HG03571 (cell line): ENCODE measurements around the gene ATG2B.

Source experiments
- ATAC-seq: cut with Tn5 transposase; IDR thresholded peaks from one replicate; pipeline ENCODE4 v1.9.1; 2021; ENCODE audit not compliant: unreplicated experiment

Gene ATG2B

GRCh38 chr14:96274122-96274521 lies 89.0 kb downstream of the ATG2B start:
- no peak for ATAC-seq

- no peak for ATAC-seq
Measured at GRCh38 chr14:96273629-96274028, 89.5 kb downstream of the ATG2B start.

GRCh38 chr14:96272777-96273473 lies 90.2 kb downstream of the ATG2B start:
- no peak for ATAC-seq

- ATAC-seq: no peak
Measured at GRCh38 chr14:96271421-96271762, 91.7 kb downstream of the ATG2B start.

GRCh38 chr14:96270565-96271420 lies 92.3 kb downstream of the ATG2B start:
- no peak for ATAC-seq

- no peak for ATAC-seq
Measured at GRCh38 chr14:96269359-96269710, 93.8 kb downstream of the ATG2B start.

- no peak for ATAC-seq
Measured at GRCh38 chr14:96268431-96269358, 94.4 kb downstream of the ATG2B start.

GRCh38 chr14:96267916-96268315 lies 95.2 kb downstream of the ATG2B start:
- ATAC-seq: no peak

- ATAC-seq: no peak
Measured at GRCh38 chr14:96267336-96267735, 95.8 kb downstream of the ATG2B start.

- no peak for ATAC-seq
Measured at GRCh38 chr14:96265383-96266095, 97.6 kb downstream of the ATG2B start.

- ATAC-seq: no peak
Measured at GRCh38 chr14:96264853-96265252, 98.3 kb downstream of the ATG2B start.

GRCh38 chr14:96264200-96264553 lies 99.0 kb downstream of the ATG2B start:
- ATAC-seq: no peak

GRCh38 chr14:96263347-96264199 lies 99.6 kb downstream of the ATG2B start:
- ATAC-seq: no peak

GRCh38 chr14:96261772-96262655 lies 101.1 kb downstream of the ATG2B start:
- ATAC-seq: no peak

GRCh38 chr14:96261053-96261452 lies 102.1 kb downstream of the ATG2B start:
- ATAC-seq: no peak

GRCh38 chr14:96260341-96260821 lies 102.8 kb downstream of the ATG2B start:
- ATAC-seq: no peak

GRCh38 chr14:96257900-96258299 lies 105.2 kb downstream of the ATG2B start:
- ATAC-seq: no peak

- ATAC-seq: no peak
Measured at GRCh38 chr14:96257056-96257455, 106.1 kb downstream of the ATG2B start.

- ATAC-seq: no peak
Measured at GRCh38 chr14:96256407-96256806, 106.7 kb downstream of the ATG2B start.
